Panc1 (cell line): Measurements from ENCODE around the gene KIF1A. TPM values are rescaled to one million over a fixed set of nuclear protein-coding genes. Genes with fewer than 3 reads are reported as not detected.
"Not testable (repeated sequence)": the region's sequence is repeated elsewhere in the genome, so short reads cannot be mapped to it uniquely, and the experiment has no call there.

Experiments
- ATAC-seq: fragments of 200-7000 bp; cut with Tn5 transposase; 2 replicates; pipeline ENCODE4 v1.9.1; 2020; ENCODE audit warnings: mild to moderate bottlenecking, moderate library complexity
- BruUV-seq: library from RNA; stranded (reverse); fragments of 400-500 nt; replicated peaks from 2 replicates; lab custom pipeline; 2021; lab: Mats Ljungman, UMichigan
- CTCF ChIA-PET: fragments of 300-600 bp; sonication (Branson Sonifier 250); formaldehyde crosslinking; loops from one replicate; lab custom pipeline; 2022; ENCODE audit warnings: antibody characterized with exemption; lab: Charles Lee
- POLR2A ChIA-PET: fragments of 300-600 bp; sonication (Branson Sonifier 250); formaldehyde crosslinking; loops from one replicate; lab custom pipeline; 2022; ENCODE audit warnings: antibody characterized with exemption; lab: Charles Lee
- DNase-seq: peaks from one replicate; pipeline ENCODE4 v3.0.0-alpha.2; 2010; ENCODE audit warnings: low read depth, low spot score
- H3K27ac ChIP-seq: 2 replicates; pipeline ENCODE4 v1.5.1; 2011; ENCODE audit warnings: mild to moderate bottlenecking, low read length, inconsistent platforms
- H3K27me3 ChIP-seq: fragments of 200-500 bp; sonication (Bioruptor generic); 2 replicates; pipeline ENCODE4 v1.6.0; 2014; ENCODE audit warnings: low read length, inconsistent platforms; ENCODE audit not compliant: control insufficient read depth, insufficient read depth
- H3K36me3 ChIP-seq: fragments of 200-500 bp; sonication (Bioruptor generic); 2 replicates; pipeline ENCODE4 v1.5.1; 2014; ENCODE audit warnings: inconsistent platforms, mild to moderate bottlenecking, low read length, moderate library complexity; ENCODE audit not compliant: control insufficient read depth, insufficient read depth
- H3K4me1 ChIP-seq: 2 replicates; pipeline ENCODE4 v1.5.1; 2011; ENCODE audit warnings: inconsistent platforms, mild to moderate bottlenecking, low read length, moderate library complexity; ENCODE audit not compliant: control insufficient read depth, insufficient read depth
- H3K4me3 ChIP-seq, 2 experiments: 2 replicates each; pipeline ENCODE4 v1.5.1; 2011 to 2012; ENCODE audit warnings: low read depth in 2 of 2, low read length in 2 of 2, mild to moderate bottlenecking in 2 of 2, inconsistent platforms in 1 of 2, moderate library complexity in 1 of 2
- H3K9me3 ChIP-seq: fragments of 200-500 bp; sonication (Bioruptor generic); 2 replicates; pipeline ENCODE4 v1.5.1; 2014; ENCODE audit warnings: low read depth, mild to moderate bottlenecking, inconsistent platforms, low read length, moderate library complexity; ENCODE audit not compliant: control insufficient read depth, insufficient read depth
- POLR2AphosphoS5 ChIP-seq: IDR thresholded peaks from 2 replicates; pipeline ENCODE4 v1.6.1; 2012; ENCODE audit warnings: mild to moderate bottlenecking, low read depth, low read length, moderate library complexity
- SIN3A ChIP-seq: IDR thresholded peaks from 2 replicates; pipeline ENCODE4 v1.6.1; 2012; ENCODE audit warnings: low read depth, mild to moderate bottlenecking, low read length, moderate library complexity, borderline replicate concordance; ENCODE audit not compliant: insufficient read depth
- TCF7L2 ChIP-seq: IDR thresholded peaks from 2 replicates; pipeline ENCODE4 v1.6.1; 2011; ENCODE audit warnings: mild to moderate bottlenecking, low read depth, low read length, inconsistent platforms
- in situ Hi-C: cut with HindIII; loops from 2 replicates; pipeline ENCODE4 v1.10.0; 2016; ENCODE audit warnings: low sequenced_read_pairs, low pct_unique_long_range_greater_than_20kb
- intact Hi-C: fragments of 100-400 bp; cut with micrococcal nuclease; formaldehyde crosslinking; loops from one replicate; pipeline ENCODE4 v1.10.0; 2022; ENCODE audit not compliant: unreplicated experiment
- total RNA-seq: library from RNA; stranded (reverse); gene quantifications from one replicate; pipeline ENCODE4 v1.2.1, GENCODE V29; 2021; ENCODE audit not compliant: unreplicated experiment
- TF ChIP-seq, protein P1 (sequence below): fragments of 450-650 bp; IDR thresholded peaks from 2 replicates; pipeline ENCODE4 v1.5.1; 2017; ENCODE audit warnings: mild to moderate bottlenecking
- TF ChIP-seq, protein P2 (sequence below), 2 experiments: IDR thresholded peaks; 2 replicates each; pipeline ENCODE4 v1.6.1; 2011 to 2012; ENCODE audit warnings: low read depth in 2 of 2, control low read depth in 1 of 2, low read length in 1 of 2, mild to moderate bottlenecking in 1 of 2, moderate library complexity in 1 of 2; ENCODE audit not compliant: insufficient read depth in 1 of 2

KIF1A gene
- total RNA-seq, 1 experiment from 2014 or later = 132 TPM

DNA sequence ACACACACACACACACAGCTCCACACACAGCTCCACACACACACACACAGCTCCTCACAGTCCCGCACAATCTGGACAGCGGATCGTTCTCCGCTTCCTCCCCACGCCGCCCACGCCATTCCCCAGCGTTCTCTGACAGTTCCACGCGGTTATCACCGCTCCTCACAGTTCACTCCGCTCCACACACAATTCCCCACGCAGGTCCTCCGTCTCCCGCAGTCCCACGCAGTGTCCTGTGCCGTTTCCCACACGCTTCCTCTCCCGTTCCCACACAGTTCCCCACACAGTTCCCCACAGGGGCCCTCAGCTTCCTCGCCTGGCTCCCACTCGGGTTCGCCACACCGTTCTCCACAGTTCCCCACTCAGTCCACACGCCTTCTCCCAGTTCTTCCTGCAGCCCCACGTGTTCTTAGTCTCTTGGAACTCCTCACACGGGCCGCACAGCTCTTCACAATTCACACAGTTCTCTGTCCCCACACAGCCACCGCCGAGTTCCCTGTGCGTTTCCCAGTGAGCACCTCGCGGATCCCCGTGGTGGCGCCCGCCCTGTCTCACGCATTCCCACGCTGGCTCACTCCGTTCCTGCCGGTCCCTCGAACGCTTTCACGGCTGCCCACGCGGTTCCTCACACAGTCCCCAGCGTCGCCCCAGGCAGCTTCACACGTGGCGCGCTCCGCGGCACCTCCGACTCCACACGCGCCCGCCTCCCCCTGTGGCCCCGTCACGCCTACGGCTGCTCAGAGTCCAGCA, 38.4 kb downstream of the KIF1A start:
- ChIA-PET CTCF (no interaction called here), POLR2A (interaction anchor here (0.6 kb wide), 1 partner anchor 170 kb away, joined by 7 read pairs; no protein-coding TSS in a partner anchor)
- intact Hi-C loops = no loop called here
- Histone ChIP-seq H3K4me3 (no peak overlapping the region), H3K27me3 (no peaks in the 10 kb centered on the region), H3K36me3 (no peaks in the 10 kb centered on the region), H3K9me3 (no peaks in the 10 kb centered on the region), H3K4me1 (no peaks in the 10 kb centered on the region), H3K27ac (no peak overlapping the region)
- ATAC-seq (no peak), DNase-seq (no peak)
- BruUV-seq = no TSS peak
- no peak for TF ChIP-seq SIN3A
- TF ChIP-seq, protein P1, sequence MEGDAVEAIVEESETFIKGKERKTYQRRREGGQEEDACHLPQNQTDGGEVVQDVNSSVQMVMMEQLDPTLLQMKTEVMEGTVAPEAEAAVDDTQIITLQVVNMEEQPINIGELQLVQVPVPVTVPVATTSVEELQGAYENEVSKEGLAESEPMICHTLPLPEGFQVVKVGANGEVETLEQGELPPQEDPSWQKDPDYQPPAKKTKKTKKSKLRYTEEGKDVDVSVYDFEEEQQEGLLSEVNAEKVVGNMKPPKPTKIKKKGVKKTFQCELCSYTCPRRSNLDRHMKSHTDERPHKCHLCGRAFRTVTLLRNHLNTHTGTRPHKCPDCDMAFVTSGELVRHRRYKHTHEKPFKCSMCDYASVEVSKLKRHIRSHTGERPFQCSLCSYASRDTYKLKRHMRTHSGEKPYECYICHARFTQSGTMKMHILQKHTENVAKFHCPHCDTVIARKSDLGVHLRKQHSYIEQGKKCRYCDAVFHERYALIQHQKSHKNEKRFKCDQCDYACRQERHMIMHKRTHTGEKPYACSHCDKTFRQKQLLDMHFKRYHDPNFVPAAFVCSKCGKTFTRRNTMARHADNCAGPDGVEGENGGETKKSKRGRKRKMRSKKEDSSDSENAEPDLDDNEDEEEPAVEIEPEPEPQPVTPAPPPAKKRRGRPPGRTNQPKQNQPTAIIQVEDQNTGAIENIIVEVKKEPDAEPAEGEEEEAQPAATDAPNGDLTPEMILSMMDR = no peak
- no peak for TF ChIP-seq POLR2AphosphoS5
- TF ChIP-seq TCF7L2 = no peak
- TF ChIP-seq, protein P2, sequence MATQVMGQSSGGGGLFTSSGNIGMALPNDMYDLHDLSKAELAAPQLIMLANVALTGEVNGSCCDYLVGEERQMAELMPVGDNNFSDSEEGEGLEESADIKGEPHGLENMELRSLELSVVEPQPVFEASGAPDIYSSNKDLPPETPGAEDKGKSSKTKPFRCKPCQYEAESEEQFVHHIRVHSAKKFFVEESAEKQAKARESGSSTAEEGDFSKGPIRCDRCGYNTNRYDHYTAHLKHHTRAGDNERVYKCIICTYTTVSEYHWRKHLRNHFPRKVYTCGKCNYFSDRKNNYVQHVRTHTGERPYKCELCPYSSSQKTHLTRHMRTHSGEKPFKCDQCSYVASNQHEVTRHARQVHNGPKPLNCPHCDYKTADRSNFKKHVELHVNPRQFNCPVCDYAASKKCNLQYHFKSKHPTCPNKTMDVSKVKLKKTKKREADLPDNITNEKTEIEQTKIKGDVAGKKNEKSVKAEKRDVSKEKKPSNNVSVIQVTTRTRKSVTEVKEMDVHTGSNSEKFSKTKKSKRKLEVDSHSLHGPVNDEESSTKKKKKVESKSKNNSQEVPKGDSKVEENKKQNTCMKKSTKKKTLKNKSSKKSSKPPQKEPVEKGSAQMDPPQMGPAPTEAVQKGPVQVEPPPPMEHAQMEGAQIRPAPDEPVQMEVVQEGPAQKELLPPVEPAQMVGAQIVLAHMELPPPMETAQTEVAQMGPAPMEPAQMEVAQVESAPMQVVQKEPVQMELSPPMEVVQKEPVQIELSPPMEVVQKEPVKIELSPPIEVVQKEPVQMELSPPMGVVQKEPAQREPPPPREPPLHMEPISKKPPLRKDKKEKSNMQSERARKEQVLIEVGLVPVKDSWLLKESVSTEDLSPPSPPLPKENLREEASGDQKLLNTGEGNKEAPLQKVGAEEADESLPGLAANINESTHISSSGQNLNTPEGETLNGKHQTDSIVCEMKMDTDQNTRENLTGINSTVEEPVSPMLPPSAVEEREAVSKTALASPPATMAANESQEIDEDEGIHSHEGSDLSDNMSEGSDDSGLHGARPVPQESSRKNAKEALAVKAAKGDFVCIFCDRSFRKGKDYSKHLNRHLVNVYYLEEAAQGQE (IDR thresholded peaks at IDR 0.05; ENCODE audit: insufficient read depth in 1 of 2, low read depth in 2 of 2, low read length in 1 of 2) = no peak
- in situ Hi-C loops = no loop called here

DNA sequence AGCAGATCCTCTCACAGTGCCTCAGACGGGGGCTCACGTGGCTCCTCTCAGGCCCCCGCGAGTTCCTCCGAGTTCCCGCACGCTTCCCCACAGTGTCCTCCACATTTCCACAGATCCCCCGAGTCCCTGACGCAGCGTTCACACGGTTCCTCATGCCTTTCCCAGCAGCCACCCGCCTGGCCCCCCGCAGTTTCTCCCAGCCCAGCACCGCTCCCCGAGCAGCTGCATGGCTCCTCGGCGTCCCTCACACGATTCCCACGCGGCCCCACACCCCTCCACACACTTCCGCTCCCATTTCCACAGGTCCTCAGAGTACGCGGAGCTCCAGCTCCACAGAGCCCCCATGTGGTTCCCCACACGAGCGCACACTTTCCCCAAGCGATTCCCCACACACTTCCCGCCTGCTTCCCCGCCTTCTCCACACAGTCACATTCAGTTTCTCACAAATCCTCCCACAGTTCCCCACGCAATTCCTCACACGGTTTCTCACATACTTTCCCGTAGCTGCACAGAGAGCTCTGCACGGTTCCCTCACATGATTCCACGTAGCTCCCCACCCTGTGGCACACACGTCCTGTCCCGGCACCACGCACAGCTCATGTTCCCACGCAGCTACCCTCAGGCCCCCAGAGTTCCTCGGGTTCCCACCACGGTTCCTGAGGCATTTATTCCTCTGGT, 39.9 kb downstream of the KIF1A start:
- DNase-seq = no peak
- CTCF ChIA-PET = no interaction called here
- H3K27me3 ChIP-seq = no peaks in the 10 kb centered on the region
- no peaks in the 10 kb centered on the region for H3K9me3 ChIP-seq
- no TSS peak for BruUV-seq
- intact Hi-C loops (no loop called here), in situ Hi-C loops (no loop called here)
- no peaks in the 10 kb centered on the region for H3K4me1 ChIP-seq
- TF ChIP-seq TCF7L2 = no peak
- no peak for TF ChIP-seq SIN3A
- TF ChIP-seq, protein P1 = no peak
- TF ChIP-seq, protein P2 (IDR thresholded peaks at IDR 0.05; ENCODE audit: insufficient read depth in 1 of 2, low read depth in 2 of 2, low read length in 1 of 2) = no peak
- no peak for TF ChIP-seq POLR2AphosphoS5
- peaks cover 2% of the 10 kb centered on the region; the same call in 1 of the 2 replicates for H3K36me3 ChIP-seq
- no peak overlapping the region for H3K27ac ChIP-seq
- POLR2A ChIA-PET = no interaction called here
- no peak overlapping the region for H3K4me3 ChIP-seq
- ATAC-seq = no peak

DNA sequence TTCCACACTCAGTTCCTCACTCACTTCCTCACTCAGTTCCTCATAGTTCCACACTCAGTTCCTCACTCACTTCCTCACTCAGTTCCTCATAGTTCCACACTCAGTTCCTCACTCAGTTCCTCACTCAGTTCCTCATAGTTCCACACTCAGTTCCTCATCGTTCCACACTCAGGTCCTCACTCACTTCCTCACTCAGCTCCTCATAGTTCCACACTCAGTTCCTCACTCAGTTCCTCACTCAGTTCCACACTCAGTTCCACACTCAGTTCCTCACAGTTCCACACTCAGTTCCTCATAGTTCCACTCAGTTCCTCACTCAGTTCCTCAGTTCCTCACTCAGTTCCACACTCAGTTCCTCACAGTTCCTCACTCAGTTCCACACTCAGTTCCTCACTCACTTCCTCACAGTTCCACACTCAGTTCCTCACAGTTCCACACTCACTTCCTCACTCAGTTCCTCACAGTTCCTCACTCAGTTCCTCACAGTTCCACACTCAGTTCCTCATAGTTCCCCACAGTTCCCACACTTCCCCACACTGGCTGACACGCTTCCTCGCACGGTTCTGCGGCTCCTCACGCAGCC, 40.7 kb downstream of the KIF1A start:
- intact Hi-C loops, H3K4me1 ChIP-seq: not testable (repeated sequence)

More for the DNA sequence above, 40.7 kb downstream of the KIF1A start:
- CTCF ChIA-PET, POLR2A ChIA-PET, ATAC-seq, DNase-seq, H3K36me3 ChIP-seq, H3K9me3 ChIP-seq, H3K27ac ChIP-seq, H3K4me3 ChIP-seq, H3K27me3 ChIP-seq, in situ Hi-C loops, BruUV-seq: not testable (repeated sequence)
